HG02885 (cell line): Measurements from ENCODE around the gene YPEL3.
"Not testable (repeated sequence)": the region's sequence is repeated elsewhere in the genome, so short reads cannot be mapped to it uniquely, and the experiment has no call there.

ENCODE experiments used
- ATAC-seq: cut with Tn5 transposase; IDR thresholded peaks from one replicate; pipeline ENCODE4 v1.9.1; 2021; ENCODE audit warnings: mild to moderate bottlenecking; ENCODE audit not compliant: unreplicated experiment, poor library complexity

The YPEL3 gene

DNA sequence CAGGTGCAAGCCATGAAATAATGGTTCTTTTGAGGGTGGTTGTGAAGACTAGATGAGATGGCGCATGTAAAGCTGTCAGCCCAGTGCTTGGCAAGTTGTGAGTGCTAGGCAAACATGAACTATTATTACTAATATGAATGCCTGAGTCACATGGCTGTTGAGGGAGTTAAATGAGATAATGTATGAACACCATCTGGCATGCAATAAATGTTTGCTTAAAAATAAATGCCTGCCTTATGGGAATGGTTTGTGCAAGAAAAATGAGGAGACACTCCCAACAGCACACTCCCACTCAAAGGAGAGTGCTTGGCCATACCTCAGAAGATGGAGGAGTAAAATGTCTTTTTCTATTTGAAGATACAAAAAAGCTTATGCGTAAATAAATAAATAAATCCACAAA is 23.4 kb upstream of the YPEL3 start:
- no peak for ATAC-seq

DNA sequence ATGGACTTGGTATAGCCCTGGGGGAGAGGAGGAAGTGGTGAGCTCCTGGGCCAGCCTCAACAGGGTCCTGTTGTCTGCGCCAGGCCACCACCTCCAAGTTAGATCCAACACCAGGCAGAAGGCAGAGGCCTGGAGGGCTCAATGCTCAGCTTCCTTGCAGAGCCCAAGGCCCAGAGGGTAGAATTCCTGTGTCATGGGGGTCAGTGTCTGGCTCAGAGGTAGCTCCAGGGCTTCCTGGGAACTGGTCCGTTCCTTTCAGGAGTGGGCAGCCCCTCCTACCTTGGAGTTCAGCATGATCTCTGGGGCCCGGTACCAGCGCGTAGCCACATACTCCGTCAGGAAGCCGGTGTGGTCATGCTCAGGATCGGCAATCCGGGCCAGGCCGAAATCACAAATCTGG is 21.8 kb upstream of the YPEL3 start:
- no peak for ATAC-seq

- no peak for ATAC-seq
Measured at GRCh38 chr16:30116291-30117207, 20.5 kb upstream of the YPEL3 start.

GRCh38 chr16:30115238-30115637 is 19.2 kb upstream of the YPEL3 start:
- ATAC-seq, result no peak

GRCh38 chr16:30114833-30115232 is 18.8 kb upstream of the YPEL3 start:
- not testable (repeated sequence) for ATAC-seq

DNA sequence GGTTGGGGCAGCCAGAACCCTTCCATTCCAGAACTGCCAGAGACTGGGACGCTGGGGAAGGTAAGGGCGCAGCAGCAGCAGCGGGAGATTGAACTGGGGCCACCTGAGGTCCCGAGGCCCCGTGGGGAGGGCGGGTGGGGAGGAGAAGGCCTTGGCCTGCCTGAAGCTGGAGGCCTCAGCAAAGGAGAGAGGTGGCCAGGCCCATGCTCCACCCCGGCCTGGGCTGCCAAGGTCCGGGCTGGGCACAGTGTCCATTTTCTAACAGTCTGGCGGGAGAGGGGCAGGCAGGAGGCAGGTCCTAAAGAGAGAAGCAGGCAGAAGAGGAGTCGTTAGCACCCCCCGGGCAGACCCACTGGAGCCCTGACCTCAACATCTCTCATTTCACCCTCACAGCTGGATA is 18.4 kb upstream of the YPEL3 start:
- ATAC-seq, result no peak

DNA sequence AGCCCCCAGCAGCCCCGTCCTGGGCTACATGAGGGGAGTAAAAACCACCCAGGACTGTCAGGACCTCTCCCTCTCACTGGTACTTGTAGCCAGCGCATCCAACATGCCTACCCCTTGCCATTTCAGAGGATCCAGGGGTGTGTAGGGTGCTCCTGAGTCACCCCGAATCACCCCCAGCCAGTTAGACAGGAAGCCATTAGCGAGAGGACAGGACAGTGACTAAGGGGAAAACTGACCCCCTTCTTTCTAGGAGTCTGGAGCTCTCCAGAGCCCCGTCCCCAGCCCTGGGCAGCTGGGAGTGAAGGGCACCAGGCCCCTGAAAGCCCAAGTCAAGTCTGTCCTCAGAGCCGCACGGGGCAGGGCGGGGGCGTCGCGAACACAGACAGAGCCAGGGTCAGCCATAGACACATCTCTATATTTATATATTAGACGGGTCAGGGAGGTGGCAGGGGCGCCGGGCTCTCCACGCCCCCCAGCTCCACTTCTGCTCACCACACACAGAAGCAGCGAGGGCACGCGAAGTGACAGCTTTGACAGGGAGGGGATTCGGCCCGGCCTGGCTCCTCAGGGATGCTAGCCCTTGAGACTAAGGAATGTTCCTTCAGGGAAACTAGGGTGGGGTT is 17.8 kb upstream of the YPEL3 start:
- no peak for ATAC-seq

GRCh38 chr16:30113031-30113710 is 17.2 kb upstream of the YPEL3 start, which contains the start of gene GDPD3:
TSS of gene GDPD3 (minus strand) at chr16:30113537. CDS start at chr16:30113478, 59 bp downstream.
- ATAC-seq, result no peak

GRCh38 chr16:30112197-30113030 is 16.4 kb upstream of the YPEL3 start:
- ATAC-seq, result no peak

DNA sequence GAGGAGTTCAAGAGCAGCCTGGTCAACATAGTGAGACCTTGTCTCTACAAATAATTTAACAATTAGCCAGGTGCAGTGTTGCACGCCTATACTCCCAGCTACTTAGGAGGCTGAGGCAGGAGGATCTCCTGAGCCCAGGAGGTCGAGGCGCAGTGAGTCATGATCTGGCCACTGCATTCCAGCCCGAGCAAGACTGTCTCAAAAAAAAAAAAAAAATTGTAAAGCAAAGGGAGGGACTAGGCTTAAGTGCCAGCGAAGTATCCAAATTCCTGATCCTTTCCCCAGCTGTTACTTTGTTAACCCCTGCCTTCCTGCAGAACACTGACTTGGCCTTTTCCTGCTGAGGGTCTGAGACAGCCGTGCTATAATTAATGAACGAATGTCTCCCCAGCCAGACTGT is 14.6 kb upstream of the YPEL3 start:
- ATAC-seq, result no peak

DNA sequence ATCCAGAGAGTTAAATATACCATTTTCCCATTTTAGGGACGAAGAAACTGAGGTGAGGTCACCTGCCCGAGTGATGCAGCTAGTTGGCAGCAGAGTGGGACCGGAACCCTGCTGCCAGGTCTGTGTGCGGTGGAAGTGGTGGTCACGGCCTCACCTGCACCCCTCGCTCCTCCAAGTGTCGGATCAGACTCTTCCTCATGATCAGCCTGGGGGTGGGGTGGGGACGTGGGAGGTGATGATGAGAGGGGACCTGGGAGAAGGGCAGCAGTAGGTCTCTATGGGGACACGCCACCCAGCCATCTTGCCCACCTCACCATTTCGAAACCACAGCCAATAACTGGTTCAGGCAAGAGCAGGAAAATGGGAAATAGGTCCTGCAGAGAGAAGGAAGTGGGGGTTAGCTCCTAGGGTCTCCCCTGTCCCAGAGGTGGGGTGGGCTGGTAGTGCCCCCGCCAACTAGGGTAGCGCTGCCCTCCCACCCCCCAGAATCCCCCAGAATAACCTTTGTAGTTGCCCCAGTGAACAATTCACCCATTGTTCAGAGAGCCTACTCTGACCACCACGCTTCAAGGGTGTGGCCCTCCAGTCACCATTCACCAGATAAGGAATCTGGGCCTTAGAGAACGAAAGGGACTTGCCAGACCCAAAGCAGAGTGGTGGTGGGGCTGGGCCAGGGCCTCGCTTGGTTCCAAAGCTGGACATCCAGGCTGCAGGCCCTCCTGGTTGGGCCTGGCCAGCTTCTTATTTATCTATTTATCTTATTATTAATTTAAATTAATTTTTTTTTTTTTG is 12.2 kb upstream of the YPEL3 start:
- no peak for ATAC-seq

- no peak for ATAC-seq
Measured at GRCh38 chr16:30104492-30104891, 8.5 kb upstream of the YPEL3 start.

- ATAC-seq, result no peak
Measured at GRCh38 chr16:30104090-30104489, 8.1 kb upstream of the YPEL3 start.

GRCh38 chr16:30096862-30097563 is 1.0 kb upstream of the YPEL3 start:
- no peak for ATAC-seq

DNA sequence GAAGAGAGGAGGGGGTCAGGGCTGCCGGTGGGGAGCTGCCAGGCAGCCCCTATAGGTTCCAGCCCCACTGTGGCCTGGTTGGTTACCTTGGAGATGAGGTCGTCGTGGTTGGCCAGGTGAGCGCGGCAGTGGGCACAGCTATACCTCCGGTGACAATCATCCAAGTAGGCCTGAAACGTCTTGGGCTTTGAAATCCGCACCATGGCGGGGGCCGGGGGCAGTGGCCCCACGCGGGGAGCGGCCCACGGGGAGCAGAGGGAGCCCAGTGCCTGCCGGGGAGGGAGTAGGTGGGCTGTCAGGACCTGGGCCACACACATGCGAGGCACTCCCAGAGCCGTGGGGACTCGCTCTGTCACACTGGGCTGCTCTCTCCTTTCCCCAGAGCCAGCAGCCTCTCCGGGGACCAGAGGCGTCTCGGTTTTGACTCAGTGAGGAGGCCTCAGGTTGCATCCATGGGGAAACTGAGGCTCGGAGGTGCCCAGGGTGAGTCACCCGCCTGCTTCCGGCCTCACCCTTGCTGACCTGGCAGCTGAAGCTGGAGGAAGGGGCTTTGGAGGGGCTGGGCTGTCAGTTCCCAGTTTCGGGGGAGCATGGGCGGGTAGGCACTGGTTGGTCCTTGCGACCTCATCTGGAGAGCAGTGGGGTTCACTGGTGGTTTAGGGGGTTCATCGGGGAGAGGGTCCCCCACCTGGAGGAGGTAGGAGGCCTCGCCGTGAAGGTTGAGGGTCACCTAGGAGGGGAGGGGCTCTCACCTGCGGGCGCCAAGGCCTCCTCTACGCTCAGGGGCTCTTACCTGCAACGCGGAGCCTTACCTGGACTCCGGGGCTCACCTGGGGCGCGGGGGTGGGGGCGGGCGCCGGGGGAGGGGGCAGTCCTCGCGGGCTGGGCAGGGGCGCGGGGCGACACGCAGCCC is 591 bp downstream of the YPEL3 start:
- ATAC-seq, result no peak

DNA sequence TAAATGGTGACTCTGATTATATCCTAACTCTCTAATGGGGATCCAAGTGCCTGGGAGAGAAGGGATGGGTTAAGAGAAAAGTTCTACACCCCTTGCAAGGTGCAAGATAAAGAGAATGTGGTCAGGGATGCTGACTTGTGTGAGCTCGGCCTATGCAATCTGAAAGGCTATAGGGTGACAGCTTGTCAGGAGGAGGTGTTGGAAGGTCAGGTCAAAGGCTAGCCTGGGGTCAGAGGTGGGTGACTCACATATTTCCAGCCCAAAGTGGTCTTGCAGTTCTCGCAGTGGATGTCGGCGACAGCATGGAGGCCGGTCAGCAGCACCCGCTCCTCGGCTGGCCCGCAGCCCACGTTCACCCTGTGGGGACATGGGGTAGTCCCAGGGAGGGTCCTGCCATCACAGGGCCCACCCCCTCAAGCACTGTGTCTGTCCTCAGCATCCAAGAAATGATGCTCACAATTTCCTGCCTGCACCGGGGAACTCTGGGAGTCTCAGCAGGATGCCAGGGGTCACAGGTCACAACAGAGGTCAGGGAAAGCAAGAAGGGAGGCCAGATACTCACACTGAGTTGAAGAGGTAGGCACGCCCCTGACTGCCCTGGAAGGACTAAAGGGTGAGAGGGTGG is 1.4 kb downstream of the YPEL3 start:
- ATAC-seq, result no peak

- ATAC-seq, result peak; percentile 43
Measured at GRCh38 chr16:30092373-30093010, 3.5 kb downstream of the YPEL3 start.
